ENCODE results near the gene ABCC3.

The ABCC3 gene

GRCh38 chr17:50604513-50604912, 30.2 kb upstream of the ABCC3 start:
- no peak for DNase-seq (ENCODE audit: low spot score)

GRCh38 chr17:50605429-50605828, 29.3 kb upstream of the ABCC3 start:
- no peak for DNase-seq (ENCODE audit: low spot score)

- DNase-seq (ENCODE audit: low spot score) = no peak
Observed at GRCh38 chr17:50607522-50608175, 27.0 kb upstream of the ABCC3 start.

- DNase-seq (ENCODE audit: low spot score) = no peak
Observed at GRCh38 chr17:50608700-50609379, 25.8 kb upstream of the ABCC3 start.

GRCh38 chr17:50609380-50610074, 25.2 kb upstream of the ABCC3 start:
- DNase-seq (ENCODE audit: low spot score) = no peak

- DNase-seq (ENCODE audit: low spot score) = no peak
Observed at GRCh38 chr17:50611634-50612033, 23.0 kb upstream of the ABCC3 start.

- no peak for DNase-seq (ENCODE audit: low spot score)
Observed at GRCh38 chr17:50612281-50612680, 22.4 kb upstream of the ABCC3 start.

GRCh38 chr17:50613007-50613992, 21.4 kb upstream of the ABCC3 start:
- DNase-seq (ENCODE audit: low spot score) = no peak

- DNase-seq (ENCODE audit: low spot score) = no peak
Observed at GRCh38 chr17:50614471-50615051, 20.1 kb upstream of the ABCC3 start.

- no peak for DNase-seq (ENCODE audit: low spot score)
Observed at GRCh38 chr17:50615828-50616227, 18.9 kb upstream of the ABCC3 start.

GRCh38 chr17:50618300-50618699, 16.4 kb upstream of the ABCC3 start:
- DNase-seq (ENCODE audit: low spot score) = no peak

GRCh38 chr17:50618941-50619340, 15.7 kb upstream of the ABCC3 start:
- no peak for DNase-seq (ENCODE audit: low spot score)

GRCh38 chr17:50619489-50619888, 15.2 kb upstream of the ABCC3 start:
- DNase-seq (ENCODE audit: low spot score) = no peak

- DNase-seq (ENCODE audit: low spot score) = no peak
Observed at GRCh38 chr17:50620237-50620636, 14.4 kb upstream of the ABCC3 start.

- peak; percentile 74 for DNase-seq (ENCODE audit: low spot score)
Observed at GRCh38 chr17:50620858-50621257, 13.8 kb upstream of the ABCC3 start.

GRCh38 chr17:50621574-50622031, 13.1 kb upstream of the ABCC3 start:
- DNase-seq (ENCODE audit: low spot score) = no peak

GRCh38 chr17:50624321-50624934, 10.3 kb upstream of the ABCC3 start:
- DNase-seq (ENCODE audit: low spot score) = no peak

GRCh38 chr17:50625032-50625871, 9.4 kb upstream of the ABCC3 start:
- DNase-seq (ENCODE audit: low spot score) = no peak

- DNase-seq (ENCODE audit: low spot score) = peak; percentile 94
Observed at GRCh38 chr17:50626037-50626574, 8.6 kb upstream of the ABCC3 start.
